HG03175 (cell line): ENCODE results near the gene SHISA8.

ENCODE experiments used
- ATAC-seq: cut with Tn5 transposase; IDR thresholded peaks from one replicate; pipeline ENCODE4 v1.9.1; 2021; ENCODE audit warnings: mild to moderate bottlenecking, moderate library complexity; ENCODE audit not compliant: unreplicated experiment

The SHISA8 gene

DNA sequence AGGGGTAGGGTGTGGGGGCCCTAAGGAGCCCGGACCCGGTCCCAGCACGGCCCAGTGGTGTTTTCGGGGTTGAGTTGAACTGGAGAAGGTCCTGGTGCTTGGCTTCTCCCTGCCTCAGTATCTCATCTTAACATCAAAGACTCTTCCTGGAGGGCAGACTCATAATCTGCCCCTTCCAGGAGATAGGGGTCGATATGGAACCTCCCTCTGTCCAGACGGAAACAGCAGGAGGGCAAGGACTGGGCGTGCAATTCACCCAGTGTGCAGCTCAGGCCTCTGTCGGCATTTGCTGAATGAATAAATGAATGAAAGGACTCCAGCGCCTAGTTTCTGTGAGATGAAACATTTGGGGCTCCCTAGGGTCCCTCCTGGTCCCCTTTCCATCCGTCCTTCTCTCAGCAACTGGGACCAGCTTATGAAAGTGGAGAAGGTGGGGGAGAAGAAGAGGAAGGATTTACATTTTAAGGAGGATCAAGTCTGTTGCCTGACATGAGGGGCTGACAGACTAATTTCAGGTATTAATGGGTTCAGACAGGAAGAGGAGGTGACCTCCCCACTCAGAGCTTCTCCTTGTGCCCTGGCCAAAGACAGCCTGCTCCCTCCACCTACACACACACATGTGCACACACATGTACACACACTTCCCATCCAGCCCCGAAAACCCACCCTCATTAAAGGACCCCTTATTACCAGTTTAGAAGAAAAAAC lies 1.1 kb upstream of the SHISA8 start:
- ATAC-seq, result no peak

- ATAC-seq, result no peak
Observed at GRCh38 chr22:41914611-41915034, 251 bp downstream of the SHISA8 start.

GRCh38 chr22:41913842-41914534 lies 886 bp downstream of the SHISA8 start:
- no peak for ATAC-seq

GRCh38 chr22:41913040-41913719 lies 1.7 kb downstream of the SHISA8 start:
- ATAC-seq, result no peak

DNA sequence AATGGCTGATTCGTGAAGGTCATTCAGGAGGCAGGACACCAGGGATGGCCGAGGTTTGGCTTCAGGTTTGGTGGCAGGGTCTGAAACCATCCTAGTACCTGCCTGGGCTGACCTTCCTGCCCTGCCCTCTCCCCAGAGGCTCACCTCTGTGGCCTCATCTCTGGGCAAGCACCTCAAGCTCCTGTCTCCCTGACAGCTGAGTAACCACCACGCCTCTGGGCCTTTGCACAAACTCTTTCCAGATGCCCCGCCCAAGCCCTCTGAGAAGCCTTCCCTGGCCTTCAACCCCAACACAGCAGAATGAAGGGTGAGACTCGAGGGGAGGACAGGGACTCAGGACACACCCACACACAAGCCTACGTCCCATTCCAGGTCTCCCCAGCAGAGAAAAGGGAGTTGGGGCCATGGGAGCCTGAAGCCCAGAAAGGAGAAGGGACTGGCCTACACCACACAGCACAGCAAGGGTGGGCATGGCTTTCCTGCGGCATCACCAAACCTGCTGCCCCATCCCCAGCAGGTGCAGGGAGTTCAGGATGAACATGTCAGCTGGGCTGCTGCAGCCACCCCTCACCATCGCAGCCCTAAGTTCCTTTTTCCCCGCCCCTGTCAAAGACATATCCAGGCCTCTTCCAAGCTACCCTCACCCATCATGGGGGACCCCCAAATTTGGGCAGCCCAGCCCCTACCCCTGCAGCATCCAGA lies 2.4 kb downstream of the SHISA8 start:
- no peak for ATAC-seq

- no peak for ATAC-seq
Observed at GRCh38 chr22:41911001-41911611, 3.8 kb downstream of the SHISA8 start.

DNA sequence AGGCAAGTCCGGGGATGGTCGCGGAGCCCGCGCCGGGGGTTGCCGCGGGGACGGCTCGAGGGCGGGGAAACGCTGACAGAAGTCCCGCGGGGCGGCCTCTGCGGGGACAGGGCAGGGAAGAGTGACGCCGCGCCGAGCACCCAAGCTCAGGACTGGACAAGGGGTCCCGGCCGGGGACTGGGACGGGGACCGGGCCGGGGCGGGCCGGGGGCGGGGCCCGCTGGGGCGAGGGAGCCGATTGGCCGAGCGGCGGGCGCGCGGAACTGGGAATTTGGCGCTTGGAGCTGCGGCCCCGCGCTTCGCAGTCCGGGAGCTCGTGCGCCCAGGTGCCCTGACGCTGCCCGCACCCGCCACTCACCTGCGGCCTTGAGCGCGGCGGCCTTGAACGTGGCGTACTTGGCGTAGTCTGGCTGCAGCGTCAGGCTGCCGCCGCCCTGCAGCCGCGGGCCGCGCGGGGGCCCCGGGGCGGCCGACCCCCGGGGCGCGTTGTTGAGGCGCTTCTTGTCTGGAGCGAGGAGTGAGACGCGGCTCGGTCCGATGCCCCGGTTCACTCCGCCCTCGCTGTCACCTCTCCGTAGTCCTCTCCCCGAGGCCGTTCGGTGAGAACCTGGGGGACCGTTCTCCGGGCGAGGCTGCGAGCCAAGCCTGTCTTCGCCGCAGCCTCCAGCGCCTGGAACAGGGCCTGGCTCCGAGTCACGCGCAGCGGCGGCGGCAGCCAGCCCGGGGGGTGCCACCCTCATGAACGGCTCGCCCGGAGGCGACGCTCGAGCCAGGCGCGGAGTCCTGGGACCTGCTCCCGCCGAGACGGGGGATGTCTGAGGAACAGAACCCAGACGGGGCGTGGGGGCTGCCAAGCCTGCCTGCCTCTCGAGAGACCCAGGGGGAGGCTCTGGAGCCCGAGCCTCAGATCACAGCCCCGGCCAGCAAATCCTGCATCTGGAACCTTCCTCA lies 4.5 kb downstream of the SHISA8 start:
- ATAC-seq, result no peak

DNA sequence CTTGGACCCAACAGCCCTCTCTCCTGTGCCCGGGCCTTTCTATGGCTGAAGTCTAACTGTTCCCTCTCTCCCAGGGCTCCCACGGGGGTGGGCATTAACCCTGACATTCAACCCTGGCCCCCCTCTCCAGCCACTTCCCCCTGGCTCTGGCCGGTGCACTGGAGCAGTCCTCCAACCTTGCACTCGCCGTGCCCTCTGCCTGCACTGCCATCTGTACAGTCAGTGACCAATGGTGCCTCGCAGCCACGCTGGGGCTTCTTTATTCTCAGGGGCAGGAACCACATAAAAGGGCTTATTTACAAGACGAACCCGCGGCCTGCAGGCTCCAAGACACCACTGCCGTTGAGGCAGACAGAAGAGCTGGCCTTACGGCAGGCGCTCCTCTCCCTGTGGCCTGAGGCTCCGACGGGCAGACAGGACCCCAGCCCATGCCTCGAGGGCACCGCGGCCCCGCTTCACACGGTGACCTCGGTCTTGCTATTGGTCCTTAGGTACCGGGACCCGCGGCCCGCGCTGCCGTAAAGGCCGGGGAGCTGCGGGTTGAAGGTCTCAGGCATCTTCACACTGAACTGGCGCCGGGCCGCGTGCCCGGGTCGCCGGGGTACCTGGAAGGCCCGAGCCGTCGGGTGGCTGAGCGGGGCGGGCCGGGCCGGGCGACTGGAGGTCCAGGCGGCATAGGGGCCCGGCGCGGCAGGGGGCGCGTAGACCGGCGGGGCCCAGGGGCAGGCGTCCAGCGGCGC lies 5.4 kb downstream of the SHISA8 start:
- ATAC-seq, result no peak

DNA sequence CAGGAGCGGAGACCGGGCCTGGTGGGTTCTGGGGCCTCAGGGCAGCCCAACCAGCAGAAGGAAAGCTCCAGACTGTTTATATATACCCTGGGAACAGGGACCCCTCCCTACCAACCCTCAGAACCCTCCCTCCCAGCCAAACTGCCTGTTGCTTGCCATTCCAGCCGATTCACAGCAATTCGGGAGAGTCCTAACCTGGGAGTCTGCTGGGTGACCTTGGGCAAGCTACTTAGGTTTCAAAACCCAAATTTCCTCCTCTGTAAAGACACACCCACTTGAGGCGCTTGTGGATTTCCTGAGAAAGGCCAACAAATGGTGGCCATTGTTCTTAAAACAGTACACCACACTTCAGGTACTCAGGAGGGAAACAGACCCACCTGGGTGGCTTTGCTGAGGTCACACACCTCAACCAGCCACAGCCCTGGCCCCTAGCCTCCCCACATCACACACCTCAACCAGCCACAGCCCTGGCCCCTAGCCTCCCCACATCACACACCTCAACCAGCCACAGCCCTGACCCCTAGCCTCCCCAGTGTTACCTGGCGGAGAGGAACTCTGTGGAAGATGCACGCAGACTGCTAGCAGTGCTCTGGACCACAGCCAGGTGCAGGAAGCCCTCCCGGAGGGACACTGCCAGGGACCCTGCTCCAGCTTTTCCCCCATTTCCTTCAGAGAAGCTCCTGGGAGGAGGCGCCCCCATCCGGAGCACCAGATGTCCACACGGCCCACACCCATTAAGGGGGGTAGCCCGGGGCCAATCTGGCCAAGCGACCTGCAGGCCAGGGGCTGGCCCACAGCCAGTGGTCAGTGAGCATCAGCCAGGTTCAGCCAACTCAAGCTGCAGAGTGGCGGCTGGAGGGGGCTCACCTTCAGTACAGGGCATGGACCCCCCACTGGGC lies 6.2 kb downstream of the SHISA8 start:
- no peak for ATAC-seq

GRCh38 chr22:41907436-41908401 lies 7.2 kb downstream of the SHISA8 start:
- ATAC-seq, result no peak

DNA sequence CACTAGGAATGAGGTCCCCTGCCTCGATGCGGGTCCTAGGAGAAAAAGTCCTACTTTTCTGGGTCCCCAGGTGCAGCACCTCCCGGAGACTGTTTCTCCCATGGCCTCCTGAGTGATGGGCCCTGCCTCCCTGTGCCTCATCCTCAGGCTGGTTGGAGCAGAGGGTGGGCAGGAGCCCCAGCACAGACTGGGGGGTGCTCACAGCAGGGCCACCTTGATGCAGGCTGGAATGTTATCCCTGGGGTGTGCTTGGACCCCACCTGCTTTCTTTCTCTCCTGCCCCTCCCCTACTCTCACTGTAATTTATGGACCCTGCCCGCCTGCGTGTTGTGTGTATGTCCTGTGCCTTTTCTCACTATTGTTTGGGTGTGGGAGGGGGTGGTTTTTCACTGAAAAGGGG lies 8.1 kb downstream of the SHISA8 start:
- no peak for ATAC-seq

- no peak for ATAC-seq
Observed at GRCh38 chr22:41905411-41906202, 9.3 kb downstream of the SHISA8 start.

DNA sequence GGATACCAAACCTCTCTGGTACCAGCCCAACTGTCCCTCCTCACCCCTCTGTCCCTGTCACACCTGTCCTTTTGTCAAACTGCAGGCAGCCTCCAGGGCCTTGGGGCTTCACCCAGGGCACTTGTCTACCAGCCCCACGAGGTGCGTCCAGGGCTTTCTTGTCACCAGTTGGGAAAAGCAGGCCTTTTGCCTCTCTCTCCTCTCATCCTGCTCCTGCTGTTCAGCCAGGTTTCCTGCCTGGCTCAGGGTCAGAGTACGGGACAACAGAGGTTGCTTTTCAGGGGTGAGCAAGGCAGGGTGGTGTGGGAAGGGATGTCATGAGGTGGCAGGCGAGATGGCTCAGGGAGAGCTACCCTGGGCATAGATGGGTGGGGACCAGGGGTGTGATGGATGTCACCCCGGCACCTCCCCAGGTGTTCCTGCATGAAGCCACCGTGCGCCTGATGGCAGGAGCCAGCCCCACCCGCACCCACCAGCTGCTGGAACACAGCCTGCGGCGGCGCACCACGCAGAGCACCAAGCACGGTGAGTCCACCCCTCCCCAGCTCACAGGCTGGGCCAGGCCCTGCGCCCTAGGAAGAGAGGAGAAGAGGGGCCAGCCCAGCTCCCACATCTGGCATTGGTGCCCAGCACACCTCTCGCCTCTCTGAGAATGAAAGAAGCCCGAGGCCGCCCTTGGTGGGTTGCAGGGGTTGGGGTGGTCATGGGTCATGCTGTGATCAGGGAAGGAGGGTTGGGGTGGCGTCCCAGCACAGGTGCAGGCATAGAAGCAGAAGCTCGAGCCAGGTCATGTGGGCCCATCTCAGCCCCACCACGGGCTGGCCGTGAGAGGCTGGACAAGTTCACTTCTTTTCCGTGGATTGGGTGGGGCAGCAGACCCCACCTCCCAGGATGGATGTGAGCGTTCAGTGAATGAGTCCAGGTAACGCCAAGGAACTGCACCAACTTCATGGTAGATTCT lies 10.1 kb downstream of the SHISA8 start:
- no peak for ATAC-seq

DNA sequence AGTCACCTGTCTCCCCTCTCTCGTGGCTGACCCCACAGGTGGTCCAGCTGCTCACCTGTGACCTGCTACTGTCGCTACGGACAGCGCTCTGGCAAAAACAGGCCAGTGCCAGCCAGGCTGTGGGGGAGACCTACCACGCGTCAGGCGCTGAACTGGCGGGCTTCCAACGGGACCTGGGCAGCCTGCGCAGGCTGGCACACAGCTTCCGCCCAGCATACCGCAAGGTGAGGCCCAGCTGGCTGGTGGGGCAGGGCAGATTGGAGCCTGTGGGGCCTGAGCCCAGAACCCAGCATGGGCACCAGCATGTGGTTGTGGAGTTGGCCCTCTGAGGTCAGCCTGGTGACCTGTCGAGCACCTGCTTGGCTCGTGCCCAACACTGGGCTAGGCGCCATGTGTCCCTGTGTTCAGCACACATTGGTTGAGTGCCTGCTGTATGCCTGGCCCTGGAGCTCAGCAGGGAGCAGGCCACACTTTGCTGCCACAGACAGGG lies 11.9 kb downstream of the SHISA8 start:
- ATAC-seq, result no peak

DNA sequence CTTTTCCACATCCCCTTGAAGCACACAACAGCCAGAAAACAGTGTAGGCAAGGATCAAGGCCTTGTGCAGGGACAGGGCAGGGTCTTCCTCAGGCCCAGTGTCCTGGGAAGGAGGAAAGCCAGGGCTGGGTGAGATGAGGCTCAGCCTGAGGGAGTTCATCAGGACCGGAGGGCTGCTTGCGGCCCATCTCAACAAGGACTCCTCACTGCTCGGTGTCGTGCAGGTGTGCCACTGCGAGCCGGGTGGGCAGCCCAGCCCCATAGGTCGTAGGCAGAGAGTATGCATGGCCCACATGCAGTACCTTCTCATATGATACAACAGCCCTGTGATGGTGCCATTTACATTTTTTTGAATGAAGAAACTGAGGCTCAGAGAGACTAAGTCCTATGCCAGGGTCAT lies 12.9 kb downstream of the SHISA8 start:
- no peak for ATAC-seq
